Uterus (tissue), 4 donors: ENCODE measurements around the gene GFPT2. TPM values are rescaled to one million over a fixed set of nuclear protein-coding genes. Genes with fewer than 3 reads are reported as not detected.
A peak's percentile ranks its signal among the peaks of the same experiment; 100 is the strongest.

Source experiments
- DNase-seq, 2 donors: peaks; one replicate each; pipeline ENCODE4 v3.0.0-alpha.2; 2019 to 2020
- H3K27ac ChIP-seq, 2 donors: fragments of 200-600 bp; sonication (generic); 1 replicate in 1 of 2; 2 replicates in 1 of 2; pipeline ENCODE4 v1.5.1; 2016 to 2018
- H3K27me3 ChIP-seq, 2 donors: fragments of 200-600 bp; sonication (generic); one replicate each; pipeline ENCODE4 v1.5.1; 2018 to 2019; ENCODE audit warnings: control low read depth in 1 of 2
- H3K36me3 ChIP-seq, 2 donors: fragments of 200-600 bp; sonication (generic); one replicate each; pipeline ENCODE4 v1.5.1; 2019; ENCODE audit warnings: control low read depth in 1 of 2
- H3K4me1 ChIP-seq, 2 donors: fragments of 200-600 bp; sonication (generic); one replicate each; pipeline ENCODE4 v1.5.1; 2018 to 2019; ENCODE audit warnings: control low read depth in 1 of 2
- H3K4me3 ChIP-seq, 2 donors: fragments of 200-600 bp; sonication (generic); 1 replicate in 1 of 2; 2 replicates in 1 of 2; pipeline ENCODE4 v1.5.1; 2018 to 2019; ENCODE audit warnings: mild to moderate bottlenecking in 1 of 2
- H3K9me3 ChIP-seq, 2 donors: fragments of 200-600 bp; sonication (generic); one replicate each; pipeline ENCODE4 v1.5.1; 2019; ENCODE audit warnings: control low read depth in 1 of 2
- CTCF ChIP-seq, 4 experiments: fragments of 200-600 bp in 2 of 4; fragments of 450-650 bp in 2 of 4; sonication (generic) in 2 of 4; IDR thresholded peaks; one replicate each; pipeline ENCODE4 v1.5.1; 2016 to 2019; ENCODE audit warnings: antibody characterized with exemption in 4 of 4, mild to moderate bottlenecking in 2 of 4, moderate library complexity in 1 of 4
- POLR2A ChIP-seq, 2 donors: fragments of 450-650 bp; IDR thresholded peaks; one replicate each; pipeline ENCODE4 v1.6.1; 2016; ENCODE audit warnings: antibody characterized with exemption in 2 of 2, mild to moderate bottlenecking in 1 of 2, moderate library complexity in 1 of 2
- intact Hi-C: fragments of 100-400 bp; cut with DNase I; formaldehyde crosslinking; loops from one replicate; pipeline ENCODE4 v1.15.1; 2023; ENCODE audit warnings: low total_unique reads
- total RNA-seq, 4 donors: library from RNA; depleted of rRNA in 3 of 4; stranded (reverse); fragments of >200 nt in 3 of 4; gene quantifications; one replicate each; pipeline versions ENCODE4 v1.1.0 to v1.2.4, GENCODE V29; 2014 to 2023
- donor health status: DM: yes; HTN: yes; CAD: no.

The GFPT2 gene
- total RNA-seq, 4 donors from 2014 or later: 18.2 to 118 (median 47.8) TPM

- TF ChIP-seq POLR2A (IDR thresholded peaks at IDR 0.05) (no peak), CTCF (IDR thresholded peaks at IDR 0.05) (no peak)
- Histone ChIP-seq H3K4me3 (no peak overlapping the region), H3K36me3 (no peaks in the 10 kb centered on the region), H3K27me3 (no peaks in the 10 kb centered on the region), H3K4me1 (peaks cover 4 to 5% of the 10 kb centered on the region in 2 donors), H3K9me3 (no peaks in the 10 kb centered on the region), H3K27ac (no peak overlapping the region)
- no peak for DNase-seq
- intact Hi-C loops: no loop called here
These were observed 6.8 kb downstream of the GFPT2 start for GRCh38 chr5:180346358-180346757.

GRCh38 chr5:180345781-180346180 is 7.4 kb downstream of the GFPT2 start:
- Histone ChIP-seq H3K27me3 (no peaks in the 10 kb centered on the region), H3K36me3 (no peaks in the 10 kb centered on the region), H3K4me1 (peaks cover 4 to 5% of the 10 kb centered on the region in 2 donors), H3K4me3 (no peak overlapping the region), H3K9me3 (no peaks in the 10 kb centered on the region), H3K27ac (no peak overlapping the region)
- intact Hi-C loops: no loop called here
- TF ChIP-seq POLR2A (IDR thresholded peaks at IDR 0.05): no peak
- no peak for TF ChIP-seq CTCF (IDR thresholded peaks at IDR 0.05)
- DNase-seq: no peak

- no peaks in the 10 kb centered on the region for H3K36me3 ChIP-seq
- no peak for DNase-seq
- H3K9me3 ChIP-seq: no peaks in the 10 kb centered on the region
- no peak overlapping the region for H3K27ac ChIP-seq
- intact Hi-C loops: no loop called here
- H3K27me3 ChIP-seq: no peaks in the 10 kb centered on the region
- peaks cover 4 to 5% of the 10 kb centered on the region in 2 donors for H3K4me1 ChIP-seq
- H3K4me3 ChIP-seq: no peak overlapping the region
- TF ChIP-seq POLR2A (IDR thresholded peaks at IDR 0.05) (no peak), CTCF (IDR thresholded peaks at IDR 0.05) (no peak)
These were observed 8.0 kb downstream of the GFPT2 start for GRCh38 chr5:180345186-180345585.

- no peak for TF ChIP-seq CTCF (IDR thresholded peaks at IDR 0.05)
- TF ChIP-seq POLR2A (IDR thresholded peaks at IDR 0.05): no peak
- Histone ChIP-seq H3K9me3 (no peaks in the 10 kb centered on the region), H3K27ac (peak overlapping the region in 1 of 2 donors; percentile 35), H3K27me3 (no peaks in the 10 kb centered on the region), H3K36me3 (no peaks in the 10 kb centered on the region), H3K4me1 (peaks cover 4 to 5% of the 10 kb centered on the region in 2 donors), H3K4me3 (no peak overlapping the region)
- no peak for DNase-seq
- intact Hi-C loops: no loop called here
These were observed 8.5 kb downstream of the GFPT2 start for GRCh38 chr5:180344696-180344999.

- Histone ChIP-seq H3K4me3 (no peak overlapping the region), H3K36me3 (no peaks in the 10 kb centered on the region), H3K27ac (peak overlapping the region in 1 of 2 donors; percentile 46), H3K27me3 (no peaks in the 10 kb centered on the region), H3K9me3 (no peaks in the 10 kb centered on the region), H3K4me1 (peaks cover 4 to 5% of the 10 kb centered on the region in 2 donors)
- DNase-seq: peak; percentile 67 to 73
- no peak for TF ChIP-seq CTCF (IDR thresholded peaks at IDR 0.05)
- TF ChIP-seq POLR2A (IDR thresholded peaks at IDR 0.05): no peak
- intact Hi-C loops: no loop called here
These were observed 9.1 kb downstream of the GFPT2 start for GRCh38 chr5:180343831-180344695.
